Endothelial cell of umbilical vein (primary cell): ENCODE results near the gene UBQLNL.

Experiments
- CTCF ChIP-seq, 2 donors: IDR thresholded peaks; 1 replicate in 1 of 2; 2 replicates in 1 of 2; pipeline ENCODE4 v1.5.1; 2011; ENCODE audit warnings: low read length in 2 of 2, mild to moderate bottlenecking in 2 of 2, moderate library complexity in 2 of 2, control low read depth in 1 of 2, inconsistent platforms in 1 of 2, low read depth in 1 of 2; ENCODE audit not compliant: insufficient read depth in 1 of 2; ENCODE audit errors: extremely low read depth in 1 of 2
- EZH2 ChIP-seq: IDR thresholded peaks from 2 replicates; pipeline ENCODE4 v1.6.1; 2012; ENCODE audit warnings: borderline replicate concordance, low read depth, mild to moderate bottlenecking, moderate library complexity, low read length, inconsistent platforms; ENCODE audit not compliant: severe bottlenecking
- JUN ChIP-seq: IDR thresholded peaks from 2 replicates; pipeline ENCODE4 v1.6.1; 2011; ENCODE audit warnings: borderline replicate concordance, low read depth; ENCODE audit not compliant: insufficient read length, insufficient read depth
- POLR2A ChIP-seq: IDR thresholded peaks from 2 replicates; pipeline ENCODE4 v1.6.1; 2012; ENCODE audit warnings: low read depth, mild to moderate bottlenecking, control low read depth, low read length
- POLR2AphosphoS5 ChIP-seq: IDR thresholded peaks from 2 replicates; pipeline ENCODE4 v1.6.1; 2012; ENCODE audit warnings: low read depth, mild to moderate bottlenecking, control low read depth, low read length, moderate library complexity; ENCODE audit not compliant: insufficient read depth

- TF ChIP-seq CTCF (IDR thresholded peaks at IDR 0.05; ENCODE audit: extremely low read depth in 1 of 2, insufficient read depth in 1 of 2, low read depth in 1 of 2, low read length in 2 of 2) (no peak), POLR2AphosphoS5 (no peak), EZH2 (no peak), POLR2A (no peak), JUN (no peak)
Measured at GRCh38 chr11:5522308-5522707, 5.8 kb upstream of the UBQLNL start.
